IPS-18c (cell line): ENCODE results near the gene MBD3L2B.

Experiments used
- H3K4me3 ChIP-seq: 2 replicates; pipeline ENCODE4 v1.7.0; 2013; ENCODE audit warnings: low read depth, mild to moderate bottlenecking, low read length, moderate library complexity; ENCODE audit not compliant: insufficient read depth
- H3K9me3 ChIP-seq: one replicate; pipeline ENCODE4 v1.6.1; 2013; ENCODE audit warnings: mild to moderate bottlenecking, low read length, moderate library complexity; ENCODE audit not compliant: control insufficient read depth, insufficient read depth

MBD3L2B gene

DNA sequence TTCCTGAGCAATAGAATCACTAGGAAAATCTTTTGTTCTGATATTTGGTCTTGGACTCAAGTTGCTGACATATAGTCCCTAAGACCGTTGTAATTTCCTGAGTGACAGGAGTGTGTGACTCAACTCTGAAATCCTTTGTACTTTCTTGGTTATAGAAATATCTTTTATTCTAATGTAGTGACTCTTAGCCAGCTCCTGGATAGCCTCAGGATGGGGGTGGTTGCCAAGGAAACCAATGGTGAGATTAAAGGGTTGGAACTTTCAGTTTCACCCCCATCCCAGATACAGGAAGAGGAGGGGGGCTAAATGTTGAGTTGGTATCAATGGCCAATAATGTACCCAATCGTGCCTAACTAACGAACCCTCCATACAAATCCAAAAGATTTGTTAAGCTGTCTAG is 41.8 kb downstream of the MBD3L2B start:
- Histone ChIP-seq H3K4me3 (no peak overlapping the region), H3K9me3 (peaks cover 3% of the 10 kb centered on the region)

DNA sequence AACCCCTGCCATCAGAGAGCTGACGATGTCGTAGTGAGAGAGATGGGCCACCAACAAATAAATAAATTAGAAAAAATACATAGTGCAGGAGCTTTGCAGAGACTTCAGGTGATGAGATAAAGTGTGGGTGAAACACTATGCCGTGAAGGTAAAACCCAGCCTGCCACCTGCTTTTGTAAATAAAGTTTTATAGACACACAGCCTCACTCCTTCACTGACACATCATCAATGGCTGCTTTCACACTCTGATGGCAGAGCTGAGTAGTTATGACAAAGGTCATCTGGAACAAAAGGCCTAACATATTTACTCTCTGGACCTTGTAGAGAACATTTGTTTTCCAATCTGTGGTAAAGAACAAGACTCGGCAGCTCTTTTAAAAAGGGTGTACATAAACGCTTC is 45.0 kb downstream of the MBD3L2B start:
- H3K4me3 ChIP-seq, result no peak overlapping the region
- H3K9me3 ChIP-seq, result peaks cover 3% of the 10 kb centered on the region

GRCh38 chr19:6971366-6971765 is 49.9 kb downstream of the MBD3L2B start:
- no peak overlapping the region for H3K4me3 ChIP-seq
- no peaks in the 10 kb centered on the region for H3K9me3 ChIP-seq

DNA sequence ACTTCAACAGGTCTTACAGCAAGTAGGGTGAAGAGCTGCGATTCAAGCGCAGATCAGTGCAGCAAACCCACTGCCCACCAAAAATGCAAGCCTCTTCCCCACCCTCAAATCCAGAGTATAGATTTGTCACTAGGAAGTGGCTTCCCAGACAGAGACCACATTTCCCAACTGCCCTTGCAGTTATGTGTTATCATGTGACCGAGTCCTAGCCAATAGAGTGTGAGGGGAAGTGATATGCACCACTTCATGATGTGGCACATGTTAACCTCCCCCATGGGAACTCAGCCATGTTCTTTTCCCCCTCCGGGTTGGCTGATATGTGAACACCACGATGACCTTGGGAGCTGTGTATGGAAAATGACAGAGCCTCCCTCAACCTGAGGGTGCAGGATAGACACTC is 50.8 kb downstream of the MBD3L2B start:
- no peak overlapping the region for H3K4me3 ChIP-seq
- H3K9me3 ChIP-seq, result no peaks in the 10 kb centered on the region

DNA sequence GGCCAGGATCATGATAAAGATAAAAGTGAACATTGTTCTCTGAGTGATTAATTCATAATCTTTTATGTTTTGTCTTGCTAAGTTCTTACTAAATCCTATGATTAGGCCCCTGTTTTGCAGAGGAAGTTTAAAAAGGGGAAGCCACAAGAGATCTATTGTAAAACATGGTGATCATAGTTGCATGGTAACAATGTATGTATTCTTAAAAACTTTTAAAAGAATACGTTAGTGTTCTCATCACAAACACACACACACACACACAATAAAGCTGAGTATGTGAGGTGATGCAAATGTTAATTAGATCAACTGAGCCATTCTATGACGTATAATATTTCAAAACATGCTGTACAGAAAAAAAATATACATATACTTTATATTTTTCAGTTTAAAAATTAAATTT is 51.2 kb downstream of the MBD3L2B start:
- no peaks in the 10 kb centered on the region for H3K9me3 ChIP-seq
- H3K4me3 ChIP-seq, result no peak overlapping the region

DNA sequence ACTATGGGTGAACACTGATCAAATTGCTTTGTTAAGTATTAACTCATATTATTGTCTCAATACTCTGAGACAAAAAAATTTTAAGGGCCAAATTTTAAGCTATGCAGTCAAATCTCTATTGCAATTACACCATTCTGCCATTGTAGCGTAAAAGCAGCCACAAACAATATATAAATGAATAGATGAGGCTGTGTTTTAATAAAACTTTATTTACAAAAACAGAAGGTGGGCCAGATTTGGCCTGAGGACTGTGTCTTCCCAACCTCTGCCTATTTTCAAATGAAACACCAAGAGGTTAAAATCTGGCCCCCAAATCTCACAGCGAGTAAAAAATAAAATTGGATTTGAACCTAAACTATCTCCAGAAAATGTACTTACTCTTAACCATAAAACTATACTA is 51.7 kb downstream of the MBD3L2B start:
- Histone ChIP-seq H3K9me3 (no peaks in the 10 kb centered on the region), H3K4me3 (no peak overlapping the region)
